ENCODE results near the gene ENTPD8. TPM values are rescaled to one million over a fixed set of nuclear protein-coding genes. Genes with fewer than 3 reads are reported as not detected.

ENTPD8 gene
- total and polyA plus RNA-seq, 2 of the 13 experiments (the other 11 are each of a cell fraction or from before 2014, with no cell fraction given) = 0.26 to 0.44 TPM

GRCh38 chr9:137462986-137463930, 22.1 kb upstream of the ENTPD8 start (continued):
- TF ChIP-seq SNAPC4 (CRISPR knock-in tag; IDR thresholded peaks at IDR 0.05) = no peak
- no peak for TF ChIP-seq ZNF703 (CRISPR knock-in tag; IDR thresholded peaks at IDR 0.05; ENCODE audit: borderline replicate concordance)
- TF ChIP-seq MAX (IDR thresholded peaks at IDR 0.05) = no peak
- 0 out of 2 replicates have a peak, but pooled peaks have one; percentile 25 for TF ChIP-seq NRL (CRISPR knock-in tag; IDR thresholded peaks at IDR 0.05; ENCODE audit: borderline replicate concordance)
- TF ChIP-seq ZNF891 (CRISPR knock-in tag; IDR thresholded peaks at IDR 0.05) = 0 out of 2 replicates have a peak, but pooled peaks have one; percentile 19
- peak; percentile 79; the same call in 1 of the 2 replicates for TF ChIP-seq HIC2 (CRISPR knock-in tag; IDR thresholded peaks at IDR 0.05; ENCODE audit: low read depth)
- TF ChIP-seq, protein P1, sequence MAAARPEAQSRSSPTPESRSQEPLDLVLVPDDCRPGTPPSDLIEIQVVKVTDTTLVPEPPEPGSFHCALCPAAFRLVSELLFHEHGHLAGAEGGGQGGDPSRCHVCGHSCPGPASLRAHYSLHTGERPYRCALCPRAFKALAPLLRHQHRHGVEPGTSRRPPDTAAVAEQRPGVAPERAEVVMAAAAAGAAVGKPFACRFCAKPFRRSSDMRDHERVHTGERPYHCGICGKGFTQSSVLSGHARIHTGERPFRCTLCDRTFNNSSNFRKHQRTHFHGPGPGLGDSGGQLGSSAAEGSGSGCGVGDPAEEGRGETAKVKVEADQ (CRISPR knock-in tag; IDR thresholded peaks at IDR 0.05; ENCODE audit: borderline replicate concordance) = 0 out of 2 replicates have a peak, but pooled peaks have one; percentile 26
- TF ChIP-seq, protein P2, sequence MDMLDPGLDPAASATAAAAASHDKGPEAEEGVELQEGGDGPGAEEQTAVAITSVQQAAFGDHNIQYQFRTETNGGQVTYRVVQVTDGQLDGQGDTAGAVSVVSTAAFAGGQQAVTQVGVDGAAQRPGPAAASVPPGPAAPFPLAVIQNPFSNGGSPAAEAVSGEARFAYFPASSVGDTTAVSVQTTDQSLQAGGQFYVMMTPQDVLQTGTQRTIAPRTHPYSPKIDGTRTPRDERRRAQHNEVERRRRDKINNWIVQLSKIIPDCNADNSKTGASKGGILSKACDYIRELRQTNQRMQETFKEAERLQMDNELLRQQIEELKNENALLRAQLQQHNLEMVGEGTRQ (IDR thresholded peaks at IDR 0.05; ENCODE audit: low read depth, low read length) = no peak
- TF ChIP-seq, protein P2 (CRISPR knock-in tag; IDR thresholded peaks at IDR 0.05; ENCODE audit: borderline replicate concordance) = no peak
- no peak for TF ChIP-seq ZEB1 (IDR thresholded peaks at IDR 0.05; ENCODE audit: insufficient replicate concordance, low read depth)
- peak; percentile 77 for TF ChIP-seq POLR2AphosphoS5 (IDR thresholded peaks at IDR 0.05; ENCODE audit: low read depth, low read length)
- no peak for TF ChIP-seq ZNF367 (CRISPR knock-in tag; IDR thresholded peaks at IDR 0.05; ENCODE audit: borderline replicate concordance)
- no peak for TF ChIP-seq BCL3 (CRISPR knock-in tag; IDR thresholded peaks at IDR 0.05)
- TF ChIP-seq ZNF879 (CRISPR knock-in tag; IDR thresholded peaks at IDR 0.05) = no peak
- TF ChIP-seq HNRNPL (IDR thresholded peaks at IDR 0.05; ENCODE audit: low read depth, low read length) = peak; percentile 89
